ENCODE data around the gene MX1.

MX1 gene

GRCh38 chr21:41425954-41426675 is at the start of gene MX1:
MX1 (plus strand) TSS chr21:41426239; CDS start chr21:41432071, 5,832 bp downstream.
- TF ChIP-seq CTCF (IDR thresholded peaks at IDR 0.05; ENCODE audit: low read depth, low read length, missing control alignments), result no peak
- DNase-seq (ENCODE audit: extremely low read depth, low read depth), result no peak
- H3K4me3 ChIP-seq (replicated peaks; ENCODE audit: low read depth, low read length), result peak within 1 kb of the TSS; percentile 41

GRCh38 chr21:41377715-41378114 is 48.3 kb upstream of the MX1 start:
- no peak for DNase-seq (ENCODE audit: extremely low read depth, low read depth)
- TF ChIP-seq CTCF (IDR thresholded peaks at IDR 0.05; ENCODE audit: low read depth, low read length, missing control alignments), result no peak
- H3K4me3 ChIP-seq (replicated peaks; ENCODE audit: low read depth, low read length), result no peak overlapping the region

GRCh38 chr21:41378849-41379248 is 47.2 kb upstream of the MX1 start:
- no peak overlapping the region for H3K4me3 ChIP-seq (replicated peaks; ENCODE audit: low read depth, low read length)
- TF ChIP-seq CTCF (IDR thresholded peaks at IDR 0.05; ENCODE audit: low read depth, low read length, missing control alignments), result no peak
- DNase-seq (ENCODE audit: extremely low read depth, low read depth), result no peak

GRCh38 chr21:41379901-41380300 is 46.1 kb upstream of the MX1 start:
- no peak for DNase-seq (ENCODE audit: extremely low read depth, low read depth)
- no peak overlapping the region for H3K4me3 ChIP-seq (replicated peaks; ENCODE audit: low read depth, low read length)
- no peak for TF ChIP-seq CTCF (IDR thresholded peaks at IDR 0.05; ENCODE audit: low read depth, low read length, missing control alignments)

- TF ChIP-seq CTCF (IDR thresholded peaks at IDR 0.05; ENCODE audit: low read depth, low read length, missing control alignments), result no peak
- no peak overlapping the region for H3K4me3 ChIP-seq (replicated peaks; ENCODE audit: low read depth, low read length)
- no peak for DNase-seq (ENCODE audit: extremely low read depth, low read depth)
Measured at GRCh38 chr21:41381731-41382130, 44.3 kb upstream of the MX1 start.

- H3K4me3 ChIP-seq (replicated peaks; ENCODE audit: low read depth, low read length), result no peak overlapping the region
- DNase-seq (ENCODE audit: extremely low read depth, low read depth), result no peak
- no peak for TF ChIP-seq CTCF (IDR thresholded peaks at IDR 0.05; ENCODE audit: low read depth, low read length, missing control alignments)
Measured at GRCh38 chr21:41387042-41387819, 38.8 kb upstream of the MX1 start.

Data from HFF-Myc (cell line).